ENCODE results near the gene TRAF5.

GRCh38 chr1:211309617-211310016, 17.0 kb upstream of the TRAF5 start:
- TF ChIP-seq NR3C1 (IDR thresholded peaks at IDR 0.05) (no peak), BCL3 (IDR thresholded peaks at IDR 0.05) (no peak), CHD2 (IDR thresholded peaks at IDR 0.05; ENCODE audit: low read length, partially characterized antibody) (no peak)
